Right cardiac atrium (tissue), 5 donors: Measurements from ENCODE around the gene RFX2. TPM values are rescaled to one million over a fixed set of nuclear protein-coding genes. Genes with fewer than 3 reads are reported as not detected.
"Not testable (repeated sequence)": the region's sequence is repeated elsewhere in the genome, so short reads cannot be mapped to it uniquely, and the experiment has no call there.

Source experiments
- ATAC-seq, 2 donors: fragments of 200-7000 bp; cut with Tn5 transposase; one replicate each; pipeline versions ENCODE4 v1.8.0 to v1.9.1; 2020; ENCODE audit warnings: moderate library complexity in 2 of 2, mild to moderate bottlenecking in 1 of 2
- DNase-seq, 3 donors: peaks; one replicate each; pipeline ENCODE4 v3.0.0-alpha.2; 2020
- H3K27ac ChIP-seq: one replicate; pipeline ENCODE4 v1.5.1; 2013; ENCODE audit warnings: mild to moderate bottlenecking, low read length, control low read depth, moderate library complexity
- H3K27me3 ChIP-seq: one replicate; pipeline ENCODE4 v1.6.1; 2013; ENCODE audit not compliant: control insufficient read depth, insufficient read depth
- H3K4me1 ChIP-seq: one replicate; pipeline ENCODE4 v1.6.1; 2013; ENCODE audit warnings: low read length; ENCODE audit not compliant: control insufficient read depth, insufficient read depth
- H3K4me3 ChIP-seq: one replicate; pipeline ENCODE4 v1.5.1; 2013; ENCODE audit warnings: low read length, control low read depth
- H3K9me3 ChIP-seq: one replicate; pipeline ENCODE4 v1.6.1; 2013; ENCODE audit warnings: low read length; ENCODE audit not compliant: control insufficient read depth
- WGBS: extraction: QIAGEN DNeasy Blood & Tissue Kit; methylation state at CpG from one replicate; pipeline ENCODE4 v1.1.7; 2013; 5-methylcytosine and 5-hydroxymethylcytosine counted together
- intact Hi-C, 4 donors: fragments of 100-400 bp; cut with DNase I; formaldehyde crosslinking; loops; one replicate each; pipeline versions ENCODE4 v1.11.0 to v1.14.0; 2022 to 2023
- polyA plus RNA-seq: library from polyadenylated mRNA; stranded (reverse); fragments of 200-250 nt; gene quantifications from one replicate; pipeline ENCODE4 v1.2.3, GENCODE V29; 2013
- total RNA-seq, 4 donors: library from RNA; stranded (reverse); fragmentation: NEBNext Ultra II Directional; extraction: Animal tissue kit (Norgen Biotek cat#: 25700); gene quantifications; one replicate each; pipeline ENCODE4 v1.2.1, GENCODE V29; 2021
- donor health status: healthy with polysubstance abuse.
- donor health status: DM: no; HTN: yes; CAD: no.
- donor health status: DM: no; HTN: no; CAD: no.
- donor health status: DM: no; HTN: yes; CAD: no; lungs with severe emphysema.
- donor health status: DM: yes; HTN: yes; CAD: no.

RFX2 gene
- total and polyA plus RNA-seq, 5 donors = 5.1 to 15.9 (median 8.2) TPM

- no peak overlapping the region for H3K27ac ChIP-seq
- intact Hi-C loops = loop anchor here in 2 of 4 donors (5.0 kb wide), 1 partner anchor 35 kb away; no protein-coding TSS in a partner anchor
- H3K9me3 ChIP-seq = no peaks in the 10 kb centered on the region
- WGBS = 18% methylated on average over 17 of the region's 17 CpGs
- H3K4me1 ChIP-seq = peaks cover 3% of the 10 kb centered on the region
- DNase-seq = peak; percentile 70 to 84 (median 80)
- ATAC-seq = peak; percentile 33 to 54
- no peaks in the 10 kb centered on the region for H3K27me3 ChIP-seq
- peak overlapping the region; percentile 32 for H3K4me3 ChIP-seq
Measured at GRCh38 chr19:5987077-5987818, 123.1 kb downstream of the RFX2 start.

GRCh38 chr19:5985837-5986236 lies 124.5 kb downstream of the RFX2 start:
- not testable (repeated sequence) for H3K4me1 ChIP-seq, ATAC-seq, H3K9me3 ChIP-seq, H3K4me3 ChIP-seq, H3K27me3 ChIP-seq, H3K27ac ChIP-seq
- WGBS = 87% methylated on average over 5 of the region's 5 CpGs
- intact Hi-C loops = loop anchor here in 2 of 4 donors (5.0 kb wide), 1 partner anchor 36 kb away; no protein-coding TSS in a partner anchor
- DNase-seq = peak in 1 of 3 donors; percentile 1

GRCh38 chr19:5985098-5985783 lies 125.1 kb downstream of the RFX2 start:
- Histone ChIP-seq H3K4me3 (no peak overlapping the region), H3K9me3 (no peaks in the 10 kb centered on the region), H3K4me1 (peaks cover 3% of the 10 kb centered on the region), H3K27me3 (no peaks in the 10 kb centered on the region), H3K27ac (no peak overlapping the region)
- 76% methylated on average over 12 of the region's 12 CpGs for WGBS
- DNase-seq = peak in 1 of 3 donors; percentile 4
- ATAC-seq = peak in 1 of 2 donors; percentile 55
- intact Hi-C loops = loop anchor here in 2 of 4 donors (5.0 kb wide), 1 partner anchor 37 kb away; no protein-coding TSS in a partner anchor

GRCh38 chr19:5984600-5984999 lies 125.7 kb downstream of the RFX2 start:
- ATAC-seq (no peak), DNase-seq (peak in 1 of 3 donors; percentile 5)
- Histone ChIP-seq H3K27ac (no peak overlapping the region), H3K4me1 (peaks cover 3% of the 10 kb centered on the region), H3K9me3 (no peaks in the 10 kb centered on the region), H3K4me3 (no peak overlapping the region), H3K27me3 (no peaks in the 10 kb centered on the region)
- intact Hi-C loops = no loop called here
- 60% methylated on average over 4 of the region's 4 CpGs for WGBS

GRCh38 chr19:5983367-5983955 lies 126.8 kb downstream of the RFX2 start:
- intact Hi-C loops = no loop called here
- peak in 1 of 3 donors; percentile 33 for DNase-seq
- ATAC-seq = no peak
- Histone ChIP-seq H3K27ac (peak overlapping the region; percentile 18), H3K4me3 (no peak overlapping the region), H3K9me3 (no peaks in the 10 kb centered on the region), H3K4me1 (peaks cover 5% of the 10 kb centered on the region), H3K27me3 (no peaks in the 10 kb centered on the region)
- 56% methylated on average over 14 of the region's 14 CpGs for WGBS

- Histone ChIP-seq H3K4me1 (peaks cover 11% of the 10 kb centered on the region), H3K4me3 (peak overlapping the region; percentile 36), H3K9me3 (no peaks in the 10 kb centered on the region), H3K27ac (peak overlapping the region; percentile 33), H3K27me3 (no peaks in the 10 kb centered on the region)
- peak in 1 of 3 donors; percentile 73 for DNase-seq
- ATAC-seq = peak; percentile 1 to 5
- WGBS = 41% methylated on average over 33 of the region's 33 CpGs
- intact Hi-C loops = no loop called here
Measured at GRCh38 chr19:5978606-5979552, 131.4 kb downstream of the RFX2 start.

- H3K27me3 ChIP-seq = no peaks in the 10 kb centered on the region
- peak within 1 kb of the TSS; percentile 74 for H3K27ac ChIP-seq
- H3K4me3 ChIP-seq = peak within 1 kb of the TSS; percentile 93
- ATAC-seq (peak; percentile 97 to 98), DNase-seq (peak; percentile 99 to 100 (median 100))
- H3K4me1 ChIP-seq = peaks cover 8% of the 10 kb centered on the region
- intact Hi-C loops = no loop called here
- WGBS = under 1% methylated on average over 88 of the region's 88 CpGs
- no peaks in the 10 kb centered on the region for H3K9me3 ChIP-seq
Measured at GRCh38 chr19:5977785-5978605, 132.3 kb downstream of the RFX2 start, which contains the start of gene RANBP3. Gene RANBP3 (minus strand): TSS chr19:5978140. CDS start chr19:5978082, 58 bp downstream.

GRCh38 chr19:5977222-5977784 lies 133.0 kb downstream of the RFX2 start:
- Histone ChIP-seq H3K4me1 (peaks cover 12% of the 10 kb centered on the region), H3K9me3 (no peaks in the 10 kb centered on the region), H3K27me3 (no peaks in the 10 kb centered on the region), H3K4me3 (peak overlapping the region; percentile 93), H3K27ac (peak overlapping the region; percentile 74)
- under 1% methylated on average over 43 of the region's 43 CpGs for WGBS
- intact Hi-C loops = no loop called here
- ATAC-seq (peak in 1 of 2 donors; percentile 32), DNase-seq (peak in 2 of 3 donors; percentile 61 to 70)

- Histone ChIP-seq H3K9me3 (no peaks in the 10 kb centered on the region), H3K27ac (no peak overlapping the region), H3K4me1 (peaks cover 12% of the 10 kb centered on the region), H3K4me3 (peak overlapping the region; percentile 93), H3K27me3 (no peaks in the 10 kb centered on the region)
- ATAC-seq (no peak), DNase-seq (peak in 1 of 3 donors; percentile 12)
- intact Hi-C loops = no loop called here
- WGBS = 52% methylated on average over 8 of the region's 8 CpGs
Measured at GRCh38 chr19:5976768-5977167, 133.5 kb downstream of the RFX2 start.
